GM12874 (cell line): ENCODE measurements around the gene TBC1D4.

Source experiments
- TF ChIP-seq, protein P1 (sequence below): IDR thresholded peaks from 2 replicates; pipeline ENCODE4 v1.5.1; 2011; ENCODE audit warnings: low read depth, mild to moderate bottlenecking, control low read depth, low read length, moderate library complexity; ENCODE audit not compliant: insufficient read depth

Gene TBC1D4

DNA sequence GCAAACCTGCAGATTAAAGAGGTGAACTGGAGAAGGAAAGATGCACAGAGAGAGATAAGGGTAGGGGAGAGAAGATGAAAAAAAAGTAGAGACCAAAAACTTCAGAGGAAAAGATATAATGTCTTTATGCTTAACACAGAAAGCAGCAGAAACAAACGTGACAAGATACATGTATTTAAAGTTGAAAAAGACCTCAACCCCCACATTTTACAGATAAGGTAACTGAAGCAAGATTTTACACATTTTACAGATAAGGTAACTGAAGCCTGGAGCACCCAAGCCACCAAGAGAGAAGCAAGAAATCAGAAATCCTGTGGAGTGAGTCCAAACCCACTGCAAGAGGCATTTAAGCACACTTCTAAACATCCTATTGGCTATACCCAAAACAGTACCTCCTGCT is 185.3 kb downstream of the TBC1D4 start:
- TF ChIP-seq, protein P1, sequence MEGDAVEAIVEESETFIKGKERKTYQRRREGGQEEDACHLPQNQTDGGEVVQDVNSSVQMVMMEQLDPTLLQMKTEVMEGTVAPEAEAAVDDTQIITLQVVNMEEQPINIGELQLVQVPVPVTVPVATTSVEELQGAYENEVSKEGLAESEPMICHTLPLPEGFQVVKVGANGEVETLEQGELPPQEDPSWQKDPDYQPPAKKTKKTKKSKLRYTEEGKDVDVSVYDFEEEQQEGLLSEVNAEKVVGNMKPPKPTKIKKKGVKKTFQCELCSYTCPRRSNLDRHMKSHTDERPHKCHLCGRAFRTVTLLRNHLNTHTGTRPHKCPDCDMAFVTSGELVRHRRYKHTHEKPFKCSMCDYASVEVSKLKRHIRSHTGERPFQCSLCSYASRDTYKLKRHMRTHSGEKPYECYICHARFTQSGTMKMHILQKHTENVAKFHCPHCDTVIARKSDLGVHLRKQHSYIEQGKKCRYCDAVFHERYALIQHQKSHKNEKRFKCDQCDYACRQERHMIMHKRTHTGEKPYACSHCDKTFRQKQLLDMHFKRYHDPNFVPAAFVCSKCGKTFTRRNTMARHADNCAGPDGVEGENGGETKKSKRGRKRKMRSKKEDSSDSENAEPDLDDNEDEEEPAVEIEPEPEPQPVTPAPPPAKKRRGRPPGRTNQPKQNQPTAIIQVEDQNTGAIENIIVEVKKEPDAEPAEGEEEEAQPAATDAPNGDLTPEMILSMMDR, result no peak

DNA sequence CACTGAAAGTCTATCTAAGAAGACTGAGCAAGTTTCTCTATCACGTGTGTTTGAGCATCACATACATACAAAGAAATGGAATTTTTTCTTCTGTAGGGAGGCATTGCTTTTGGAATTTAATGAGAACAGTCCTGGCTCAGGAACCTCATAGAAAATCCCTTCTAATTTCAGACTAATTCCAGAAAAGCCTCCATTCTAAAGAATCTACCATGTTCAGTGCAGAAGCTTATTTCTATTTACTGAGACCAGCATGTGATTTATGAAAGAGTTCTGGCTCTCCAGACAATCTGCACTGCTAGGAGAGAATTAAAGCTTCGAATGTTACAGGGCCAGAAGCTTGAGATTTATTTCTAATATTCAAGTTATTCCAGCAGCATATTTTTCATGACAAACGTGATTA is 186.8 kb downstream of the TBC1D4 start:
- TF ChIP-seq, protein P1, result no peak

DNA sequence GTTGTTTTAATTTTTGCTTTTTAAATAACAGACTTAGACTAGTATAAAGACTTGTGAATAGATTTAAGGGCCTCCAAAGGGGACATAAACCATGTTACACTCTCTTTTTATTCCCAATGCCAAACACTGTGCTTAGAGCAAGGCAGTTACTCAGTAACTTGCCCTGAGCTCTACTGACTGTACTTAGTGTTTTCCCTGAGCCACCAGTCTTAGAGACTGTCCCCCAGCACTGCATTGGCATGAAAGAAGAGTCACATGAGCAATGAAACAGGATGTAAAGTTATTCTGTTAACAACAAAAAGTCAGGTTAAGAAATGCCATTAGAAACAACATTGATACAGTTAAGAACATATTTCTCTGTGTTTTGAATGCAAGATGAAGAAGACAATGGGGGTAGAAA is 187.9 kb downstream of the TBC1D4 start:
- TF ChIP-seq, protein P1, result no peak

DNA sequence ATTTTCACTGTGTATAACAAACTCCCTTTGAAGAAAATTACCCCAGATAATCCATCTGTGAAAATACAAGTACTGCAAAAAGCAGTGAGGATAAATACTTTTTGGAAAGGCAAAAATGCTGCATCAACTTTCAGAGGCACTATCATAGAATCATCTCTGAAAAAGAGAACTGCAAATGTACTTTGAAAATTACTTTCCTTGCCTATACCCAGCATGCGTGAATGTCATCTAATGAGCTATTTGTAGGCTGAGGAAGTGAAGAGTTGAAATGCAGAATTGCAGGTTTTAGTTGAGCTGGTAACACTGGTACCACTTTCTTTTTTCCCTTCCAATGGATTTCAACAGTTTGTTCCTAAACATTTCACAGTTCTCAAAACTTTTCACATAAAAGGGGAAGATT is 196.7 kb downstream of the TBC1D4 start:
- TF ChIP-seq, protein P1, result no peak

DNA sequence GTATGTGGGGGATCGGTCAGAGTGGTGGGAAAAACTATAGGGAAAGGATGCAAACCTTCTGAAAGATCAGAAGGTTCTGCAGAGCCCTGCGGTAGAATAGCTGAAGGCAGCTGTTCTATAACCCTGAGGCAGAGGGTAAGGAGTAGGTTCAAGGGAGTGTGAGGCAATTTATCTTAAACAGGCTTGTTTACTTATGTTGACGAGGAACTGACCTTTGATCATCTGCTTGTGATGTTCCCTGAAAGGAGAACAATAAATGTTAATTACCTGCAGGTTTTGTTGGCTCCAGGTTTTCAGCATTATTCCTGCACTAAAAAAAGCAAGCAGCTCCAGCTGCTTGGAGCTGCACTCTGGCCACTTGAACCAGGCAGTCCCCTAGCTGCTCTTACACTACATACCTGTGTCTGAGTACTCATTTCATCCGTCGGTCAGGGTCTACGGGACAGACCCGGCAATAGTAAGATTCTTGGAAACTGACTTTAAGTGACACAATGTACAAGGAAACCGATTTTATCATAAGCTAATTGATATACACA is 202.1 kb downstream of the TBC1D4 start:
- TF ChIP-seq, protein P1, result no peak

DNA sequence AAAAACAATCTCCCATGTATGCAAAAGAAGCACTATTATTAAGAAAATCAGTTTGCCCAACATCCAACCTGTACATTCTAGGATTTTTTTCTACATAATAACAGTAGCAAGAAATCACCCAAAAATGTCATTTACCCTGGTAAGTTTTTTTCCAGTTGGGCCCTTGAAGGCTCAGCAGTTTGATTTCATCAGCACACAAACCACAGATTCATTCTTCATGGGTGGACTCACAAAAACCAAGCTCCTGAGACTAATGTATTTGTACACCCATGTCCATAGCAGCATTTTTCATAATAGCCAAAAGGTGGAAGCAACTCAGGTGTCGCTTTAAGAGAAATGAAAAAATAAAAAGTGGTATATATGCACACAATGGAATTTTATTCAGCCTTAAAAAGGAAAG is 210.1 kb downstream of the TBC1D4 start:
- TF ChIP-seq, protein P1, result no peak

DNA sequence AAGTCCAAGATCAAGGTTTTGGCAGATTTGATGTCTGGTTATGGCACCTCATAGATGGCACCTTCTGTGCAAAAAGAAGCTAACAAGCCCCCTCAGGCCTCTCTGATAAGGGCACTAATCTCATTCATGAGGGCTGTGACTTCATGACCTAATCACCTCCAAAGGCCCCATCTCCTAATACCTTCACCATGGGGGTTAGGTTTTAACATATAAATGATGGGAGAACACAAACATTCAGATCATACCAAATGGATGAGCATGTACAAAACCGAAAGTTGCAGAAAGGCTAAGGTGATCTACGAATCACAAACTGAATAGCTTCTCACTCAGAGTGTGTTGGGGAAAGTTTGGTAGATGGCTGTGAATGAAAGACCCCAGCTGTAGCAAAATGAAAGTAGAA is 217.4 kb downstream of the TBC1D4 start:
- TF ChIP-seq, protein P1, result no peak
